ENCODE data around the gene DEPP1. TPM values are rescaled to one million over a fixed set of nuclear protein-coding genes. Genes with fewer than 3 reads are reported as not detected.

Gene DEPP1
- total RNA-seq, 1 donor from 2014 or later, result 4.6 TPM

- intact Hi-C loops (cut with micrococcal nuclease), result no loop called here
- Mint-ChIP-seq H3K27me3 (ENCODE audit: insufficient read depth) (no peaks in the 10 kb centered on the region), H3K4me3 (peak overlapping the region; percentile 87), H3K27ac (no peak overlapping the region), H3K4me1 (ENCODE audit: low read depth) (peaks cover 24% of the 10 kb centered on the region), H3K36me3 (ENCODE audit: low read depth) (peaks cover 7% of the 10 kb centered on the region), H3K9me3 (no peaks in the 10 kb centered on the region)
- DNase-seq (ENCODE audit: low spot score), result no peak
These were observed 21.6 kb downstream of the DEPP1 start for GRCh38 chr10:44956717-44957706.

GRCh38 chr10:44956226-44956625 lies 22.4 kb downstream of the DEPP1 start:
- Mint-ChIP-seq H3K36me3 (ENCODE audit: low read depth) (peaks cover 7% of the 10 kb centered on the region), H3K4me3 (no peak overlapping the region), H3K9me3 (no peaks in the 10 kb centered on the region), H3K4me1 (ENCODE audit: low read depth) (peaks cover 24% of the 10 kb centered on the region), H3K27ac (no peak overlapping the region), H3K27me3 (ENCODE audit: insufficient read depth) (no peaks in the 10 kb centered on the region)
- intact Hi-C loops (cut with micrococcal nuclease), result no loop called here
- DNase-seq (ENCODE audit: low spot score), result no peak

- no peak for DNase-seq (ENCODE audit: low spot score)
- peaks cover 7% of the 10 kb centered on the region for H3K36me3 Mint-ChIP-seq (ENCODE audit: low read depth)
- no peaks in the 10 kb centered on the region for H3K27me3 Mint-ChIP-seq (ENCODE audit: insufficient read depth)
- H3K4me1 Mint-ChIP-seq (ENCODE audit: low read depth), result peaks cover 19% of the 10 kb centered on the region
- intact Hi-C loops (cut with micrococcal nuclease), result no loop called here
- no peaks in the 10 kb centered on the region for H3K9me3 Mint-ChIP-seq
- H3K27ac Mint-ChIP-seq, result no peak overlapping the region
- H3K4me3 Mint-ChIP-seq, result no peak overlapping the region
These were observed 23.1 kb downstream of the DEPP1 start for GRCh38 chr10:44955413-44956070.

GRCh38 chr10:44954962-44955361 lies 23.6 kb downstream of the DEPP1 start:
- intact Hi-C loops (cut with micrococcal nuclease), result no loop called here
- H3K9me3 Mint-ChIP-seq, result no peaks in the 10 kb centered on the region
- H3K27ac Mint-ChIP-seq, result no peak overlapping the region
- H3K36me3 Mint-ChIP-seq (ENCODE audit: low read depth), result peaks cover 7% of the 10 kb centered on the region
- DNase-seq (ENCODE audit: low spot score), result no peak
- H3K4me3 Mint-ChIP-seq, result peak overlapping the region; percentile 21
- H3K27me3 Mint-ChIP-seq (ENCODE audit: insufficient read depth), result no peaks in the 10 kb centered on the region
- peaks cover 13% of the 10 kb centered on the region for H3K4me1 Mint-ChIP-seq (ENCODE audit: low read depth)

GRCh38 chr10:44954042-44954441 lies 24.6 kb downstream of the DEPP1 start:
- Mint-ChIP-seq H3K4me1 (ENCODE audit: low read depth) (peaks cover 13% of the 10 kb centered on the region), H3K9me3 (no peaks in the 10 kb centered on the region), H3K4me3 (no peak overlapping the region), H3K36me3 (ENCODE audit: low read depth) (peaks cover 7% of the 10 kb centered on the region), H3K27me3 (ENCODE audit: insufficient read depth) (no peaks in the 10 kb centered on the region), H3K27ac (no peak overlapping the region)
- intact Hi-C loops (cut with micrococcal nuclease), result no loop called here
- DNase-seq (ENCODE audit: low spot score), result no peak

GRCh38 chr10:44952779-44953231 lies 25.8 kb downstream of the DEPP1 start:
- intact Hi-C loops (cut with micrococcal nuclease), result no loop called here
- Mint-ChIP-seq H3K36me3 (ENCODE audit: low read depth) (peaks cover 7% of the 10 kb centered on the region), H3K4me1 (ENCODE audit: low read depth) (peaks cover 7% of the 10 kb centered on the region), H3K27ac (no peak overlapping the region), H3K4me3 (no peak overlapping the region), H3K27me3 (ENCODE audit: insufficient read depth) (no peaks in the 10 kb centered on the region), H3K9me3 (no peaks in the 10 kb centered on the region)
- no peak for DNase-seq (ENCODE audit: low spot score)

GRCh38 chr10:44951576-44952226 lies 26.9 kb downstream of the DEPP1 start:
- peaks cover 5% of the 10 kb centered on the region for H3K36me3 Mint-ChIP-seq (ENCODE audit: low read depth)
- intact Hi-C loops (cut with micrococcal nuclease), result no loop called here

GRCh38 chr10:44950326-44951225 lies 28.0 kb downstream of the DEPP1 start:
- H3K4me3 Mint-ChIP-seq, result no peak overlapping the region
- no peak overlapping the region for H3K27ac Mint-ChIP-seq
- intact Hi-C loops (cut with micrococcal nuclease), result no loop called here
- peaks cover 2% of the 10 kb centered on the region for H3K36me3 Mint-ChIP-seq (ENCODE audit: low read depth)
- no peaks in the 10 kb centered on the region for H3K27me3 Mint-ChIP-seq (ENCODE audit: insufficient read depth)
- H3K9me3 Mint-ChIP-seq, result no peaks in the 10 kb centered on the region
- DNase-seq (ENCODE audit: low spot score), result no peak
- H3K4me1 Mint-ChIP-seq (ENCODE audit: low read depth), result peaks cover 11% of the 10 kb centered on the region

More at GRCh38 chr10:44951576-44952226, 26.9 kb downstream of the DEPP1 start:
- Mint-ChIP-seq H3K4me1 (ENCODE audit: low read depth) (peaks cover 11% of the 10 kb centered on the region), H3K27ac (no peak overlapping the region), H3K9me3 (no peaks in the 10 kb centered on the region), H3K27me3 (ENCODE audit: insufficient read depth) (no peaks in the 10 kb centered on the region), H3K4me3 (no peak overlapping the region)
- no peak for DNase-seq (ENCODE audit: low spot score)

GRCh38 chr10:44949915-44950314 lies 28.7 kb downstream of the DEPP1 start:
- Mint-ChIP-seq H3K36me3 (ENCODE audit: low read depth) (peaks cover 2% of the 10 kb centered on the region), H3K27me3 (ENCODE audit: insufficient read depth) (no peaks in the 10 kb centered on the region), H3K27ac (no peak overlapping the region), H3K4me3 (no peak overlapping the region), H3K9me3 (peaks cover 4% of the 10 kb centered on the region), H3K4me1 (ENCODE audit: low read depth) (peaks cover 11% of the 10 kb centered on the region)
- intact Hi-C loops (cut with micrococcal nuclease), result no loop called here
- DNase-seq (ENCODE audit: low spot score), result no peak

GRCh38 chr10:44949127-44949802 lies 29.3 kb downstream of the DEPP1 start:
- intact Hi-C loops (cut with micrococcal nuclease), result no loop called here
- Mint-ChIP-seq H3K27me3 (ENCODE audit: insufficient read depth) (peaks cover under 1% of the 10 kb centered on the region), H3K4me1 (ENCODE audit: low read depth) (peaks cover 7% of the 10 kb centered on the region), H3K36me3 (ENCODE audit: low read depth) (peaks cover 1% of the 10 kb centered on the region), H3K27ac (no peak overlapping the region), H3K4me3 (no peak overlapping the region), H3K9me3 (peaks cover 11% of the 10 kb centered on the region)
- DNase-seq (ENCODE audit: low spot score), result no peak

- DNase-seq (ENCODE audit: low spot score), result no peak
- H3K36me3 Mint-ChIP-seq (ENCODE audit: low read depth), result peaks cover 1% of the 10 kb centered on the region
These were observed 30.0 kb downstream of the DEPP1 start for GRCh38 chr10:44948642-44949041.

More at GRCh38 chr10:44948642-44949041, 30.0 kb downstream of the DEPP1 start:
- Mint-ChIP-seq H3K27ac (no peak overlapping the region), H3K27me3 (ENCODE audit: insufficient read depth) (peaks cover 2% of the 10 kb centered on the region), H3K4me3 (no peak overlapping the region), H3K9me3 (peaks cover 15% of the 10 kb centered on the region), H3K4me1 (ENCODE audit: low read depth) (peaks cover 7% of the 10 kb centered on the region)
- intact Hi-C loops (cut with micrococcal nuclease), result no loop called here
